Body of pancreas (tissue), 4 donors: ENCODE results near the gene DOC2A. TPM values are rescaled to one million over a fixed set of nuclear protein-coding genes. Genes with fewer than 3 reads are reported as not detected.
A peak's percentile ranks its signal among the peaks of the same experiment; 100 is the strongest.

ENCODE experiments used
- ATAC-seq: fragments of 150-250 bp; one replicate; pipeline ENCODE4 v1.9.1; 2016
- DNase-seq, 4 donors: peaks; one replicate each; pipeline ENCODE4 v3.0.0-alpha.2; 2019
- H3K27ac ChIP-seq, 4 donors: fragments of 200-600 bp; sonication (generic); 1 replicate in 3 of 4; 2 replicates in 1 of 4; pipeline versions ENCODE4 v1.5.1 to v1.6.1; 2016 to 2019; ENCODE audit warnings: mild to moderate bottlenecking in 1 of 4, mixed read lengths in 1 of 4, moderate library complexity in 1 of 4
- H3K27me3 ChIP-seq, 2 donors: fragments of 200-600 bp; sonication (generic); one replicate each; pipeline ENCODE4 v1.6.0; 2016; ENCODE audit warnings: mild to moderate bottlenecking in 1 of 2
- H3K36me3 ChIP-seq, 2 donors: fragments of 200-600 bp; sonication (generic); replicated peaks in 1 of 2; 2 replicates each; pipeline ENCODE4 v1.5.1; 2016; ENCODE audit warnings: low read depth in 2 of 2; ENCODE audit not compliant: insufficient read depth in 1 of 2
- H3K4me1 ChIP-seq: fragments of 200-600 bp; sonication (generic); one replicate; pipeline ENCODE4 v1.6.0; 2016
- H3K4me3 ChIP-seq, 2 donors: fragments of 200-600 bp; sonication (generic); 1 replicate in 1 of 2; 2 replicates in 1 of 2; pipeline ENCODE4 v1.5.1; 2016 to 2019
- H3K9me3 ChIP-seq, 3 donors: fragments of 200-600 bp; sonication (generic); 1 replicate in 2 of 3; 2 replicates in 1 of 3; pipeline ENCODE4 v1.5.1; 2016
- POLR2A ChIP-seq, 3 donors: fragments of 450-650 bp; IDR thresholded peaks; one replicate each; pipeline ENCODE4 v1.6.1; 2016; ENCODE audit warnings: antibody characterized with exemption in 3 of 3, mild to moderate bottlenecking in 2 of 3
- WGBS, 2 donors: methylation state at CpG; one replicate each; pipeline ENCODE4 v1.1.5; 2017; 5-methylcytosine and 5-hydroxymethylcytosine counted together
- intact Hi-C: fragments of 100-400 bp; cut with DNase I; formaldehyde crosslinking; loops from one replicate; pipeline ENCODE4 v1.15.1; 2023
- total RNA-seq, 2 donors: library from RNA; depleted of rRNA; stranded (reverse); fragments of >200 nt; gene quantifications; one replicate each; pipeline ENCODE4 v1.1.0, GENCODE V29; 2016
- TF ChIP-seq, protein P1 (sequence below), 7 experiments: fragments of 450-650 bp in 4 of 7; fragments of 200-600 bp in 3 of 7; sonication (generic) in 3 of 7; IDR thresholded peaks; one replicate each; pipeline ENCODE4 v1.5.1; 2016 to 2019; ENCODE audit warnings: antibody characterized with exemption in 7 of 7

The DOC2A gene
- total RNA-seq, 2 donors from 2014 or later: 0.78 TPM; not detected in 1

DNA sequence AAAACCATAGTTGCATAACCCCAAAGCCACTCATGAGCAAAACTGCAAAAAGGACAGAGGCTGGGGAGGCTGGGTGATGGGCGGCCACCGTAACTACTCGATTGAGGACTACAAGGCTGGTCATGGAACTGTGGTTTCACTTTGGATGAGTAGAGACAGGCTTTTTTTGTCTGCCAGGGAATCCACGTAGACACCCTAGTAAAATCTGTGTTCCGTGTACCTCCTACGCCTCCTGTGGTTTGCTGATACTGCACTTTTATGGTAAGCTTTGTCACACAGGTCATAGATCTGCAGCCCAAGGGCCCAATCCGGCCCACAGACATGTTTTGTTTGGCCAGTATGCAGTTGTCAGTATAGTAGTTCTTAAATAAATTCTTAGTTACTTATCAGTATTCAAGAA, 22.4 kb upstream of the DOC2A start:
- Histone ChIP-seq H3K27ac (no peak overlapping the region), H3K4me3 (no peak overlapping the region), H3K4me1 (peaks cover 8% of the 10 kb centered on the region), H3K36me3 (no peaks in the 10 kb centered on the region), H3K9me3 (no peaks in the 10 kb centered on the region), H3K27me3 (peaks cover 0 to 21% of the 10 kb centered on the region in 2 donors)
- no peak for TF ChIP-seq POLR2A (IDR thresholded peaks at IDR 0.05)
- TF ChIP-seq, protein P1, sequence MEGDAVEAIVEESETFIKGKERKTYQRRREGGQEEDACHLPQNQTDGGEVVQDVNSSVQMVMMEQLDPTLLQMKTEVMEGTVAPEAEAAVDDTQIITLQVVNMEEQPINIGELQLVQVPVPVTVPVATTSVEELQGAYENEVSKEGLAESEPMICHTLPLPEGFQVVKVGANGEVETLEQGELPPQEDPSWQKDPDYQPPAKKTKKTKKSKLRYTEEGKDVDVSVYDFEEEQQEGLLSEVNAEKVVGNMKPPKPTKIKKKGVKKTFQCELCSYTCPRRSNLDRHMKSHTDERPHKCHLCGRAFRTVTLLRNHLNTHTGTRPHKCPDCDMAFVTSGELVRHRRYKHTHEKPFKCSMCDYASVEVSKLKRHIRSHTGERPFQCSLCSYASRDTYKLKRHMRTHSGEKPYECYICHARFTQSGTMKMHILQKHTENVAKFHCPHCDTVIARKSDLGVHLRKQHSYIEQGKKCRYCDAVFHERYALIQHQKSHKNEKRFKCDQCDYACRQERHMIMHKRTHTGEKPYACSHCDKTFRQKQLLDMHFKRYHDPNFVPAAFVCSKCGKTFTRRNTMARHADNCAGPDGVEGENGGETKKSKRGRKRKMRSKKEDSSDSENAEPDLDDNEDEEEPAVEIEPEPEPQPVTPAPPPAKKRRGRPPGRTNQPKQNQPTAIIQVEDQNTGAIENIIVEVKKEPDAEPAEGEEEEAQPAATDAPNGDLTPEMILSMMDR (IDR thresholded peaks at IDR 0.05): no peak
- WGBS, 2 donors: 65 to 69% methylated on average over 7 of the region's 7 CpGs
- intact Hi-C loops: no loop called here
- ATAC-seq: no peak
- no peak for DNase-seq

DNA sequence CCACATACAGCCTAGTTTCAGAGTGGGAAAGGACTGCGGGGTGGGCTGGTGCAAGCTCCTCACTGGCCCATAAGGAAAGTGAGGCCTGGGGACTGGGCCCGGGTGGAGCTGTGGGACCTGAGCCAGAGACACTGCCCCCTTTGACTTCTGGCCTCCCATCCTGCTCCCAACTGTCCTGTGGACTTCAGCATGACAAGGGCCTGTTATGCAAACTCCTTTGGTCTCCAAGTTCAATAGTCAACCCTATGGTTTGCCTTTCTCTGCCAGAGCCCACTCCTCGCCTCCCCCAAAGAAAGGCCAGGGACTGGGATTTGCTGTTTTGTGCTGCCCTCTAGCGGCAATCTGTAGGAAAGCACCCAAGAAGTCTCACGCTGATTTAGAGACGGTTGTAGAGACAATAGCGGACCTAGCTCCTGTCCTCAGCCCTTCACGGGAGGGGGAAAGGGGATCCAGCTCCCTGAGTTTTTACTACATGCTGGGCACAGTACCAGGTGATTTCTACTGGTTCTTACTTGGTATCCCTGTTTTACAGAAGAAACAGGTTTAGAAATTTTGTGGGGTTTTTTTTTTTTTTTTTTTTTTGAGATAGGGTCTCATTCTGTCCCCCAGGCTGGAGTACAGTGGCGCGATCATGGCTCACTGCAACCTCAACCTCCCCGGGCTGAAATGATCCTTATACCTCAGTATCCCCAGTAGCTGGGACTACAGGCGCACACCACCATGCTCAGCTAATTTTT, 21.4 kb upstream of the DOC2A start:
- WGBS, 2 donors: 21 to 25% methylated on average over 12 of the region's 12 CpGs
- intact Hi-C loops: no loop called here

DNA sequence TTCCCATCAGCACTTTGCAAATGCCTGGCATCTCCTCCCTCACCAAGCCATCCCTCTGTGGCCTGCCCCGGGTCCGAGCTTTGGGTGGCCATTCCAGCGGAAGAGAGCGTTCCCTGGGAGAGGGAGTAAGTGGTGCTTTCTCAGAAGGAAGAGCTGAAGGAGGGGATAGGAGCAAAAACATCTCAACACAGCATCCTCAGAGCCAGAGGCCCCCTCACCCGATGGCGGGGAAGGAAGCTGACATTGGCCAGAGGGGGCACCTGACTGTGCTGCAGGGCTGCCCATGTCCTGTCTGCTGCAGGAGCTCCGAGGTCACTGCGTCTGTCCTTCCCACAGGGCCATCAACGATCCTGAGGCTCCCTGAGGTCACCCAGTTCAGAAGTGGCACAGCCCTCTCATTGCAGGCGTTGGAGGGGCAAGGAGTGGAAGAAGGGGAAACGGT, 20.7 kb upstream of the DOC2A start:
- ATAC-seq (no peak), DNase-seq (no peak)
- 17 to 30% methylated on average over 10 to 11 of the region's 11 CpGs for WGBS, 2 donors
- H3K27me3 ChIP-seq: peaks cover 0 to 21% of the 10 kb centered on the region in 2 donors
- intact Hi-C loops: no loop called here
- H3K36me3 ChIP-seq: no peaks in the 10 kb centered on the region
- no peak overlapping the region for H3K4me3 ChIP-seq
- H3K27ac ChIP-seq: no peak overlapping the region
- peaks cover 8% of the 10 kb centered on the region for H3K4me1 ChIP-seq
- no peaks in the 10 kb centered on the region for H3K9me3 ChIP-seq
- TF ChIP-seq, protein P1 (IDR thresholded peaks at IDR 0.05): no peak
- no peak for TF ChIP-seq POLR2A (IDR thresholded peaks at IDR 0.05)

More for the DNA sequence above, 21.4 kb upstream of the DOC2A start:
- ATAC-seq (no peak), DNase-seq (peak; percentile 37 to 54 (median 48))
- H3K27me3 ChIP-seq: peaks cover 0 to 21% of the 10 kb centered on the region in 2 donors
- H3K4me3 ChIP-seq: no peak overlapping the region
- no peaks in the 10 kb centered on the region for H3K36me3 ChIP-seq
- no peak overlapping the region for H3K27ac ChIP-seq
- H3K9me3 ChIP-seq: no peaks in the 10 kb centered on the region
- peaks cover 8% of the 10 kb centered on the region for H3K4me1 ChIP-seq
- TF ChIP-seq, protein P1 (IDR thresholded peaks at IDR 0.05): peak; percentile 24 to 50 (median 44)
- TF ChIP-seq POLR2A (IDR thresholded peaks at IDR 0.05): no peak

DNA sequence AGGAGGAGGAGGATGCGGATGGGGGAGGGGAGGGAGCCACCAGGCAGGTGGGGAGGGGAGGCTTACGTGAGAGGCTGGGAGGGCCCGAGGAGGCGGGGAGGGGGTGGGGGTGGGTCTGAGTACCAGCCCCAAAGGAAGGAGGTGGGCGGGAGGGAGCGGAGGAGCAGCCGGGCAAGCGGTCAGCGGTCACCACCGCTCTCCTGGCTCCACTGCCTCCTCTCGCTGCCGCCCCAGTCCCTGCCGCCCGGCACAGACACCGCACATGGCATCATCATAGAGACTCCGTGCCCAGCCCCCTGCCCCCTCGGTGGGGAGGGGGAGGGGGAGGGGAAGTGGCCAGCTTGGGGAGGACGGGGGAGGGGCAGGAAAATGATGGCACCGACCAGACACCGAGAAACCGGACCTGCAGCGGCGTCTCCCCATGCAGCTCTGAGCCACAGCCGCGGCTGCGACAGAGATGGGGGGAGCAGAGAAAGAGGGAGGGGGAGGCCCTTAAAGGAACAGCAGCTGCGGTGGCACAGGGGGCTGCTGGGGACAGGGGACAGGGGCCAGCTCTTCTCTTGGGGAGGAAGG, 20.1 kb upstream of the DOC2A start, which contains the start of gene TLCD3B:
Gene TLCD3B (minus strand): TSS at position 431 of the 573 bp plus-strand sequence. CDS start 744 bp downstream, outside the sequence.
- no peak within 1 kb of the TSS for H3K4me3 ChIP-seq
- no peak for DNase-seq

More for the DNA sequence above, 20.1 kb upstream of the DOC2A start, which contains the start of gene TLCD3B:
- intact Hi-C loops: no loop called here
- 1 to 2% methylated on average over 12 to 23 of the region's 27 CpGs for WGBS, 2 donors
- Histone ChIP-seq H3K27ac (no peak within 1 kb of the TSS), H3K4me1 (peaks cover 8% of the 10 kb centered on the region), H3K27me3 (peaks cover 0 to 21% of the 10 kb centered on the region in 2 donors), H3K9me3 (no peaks in the 10 kb centered on the region), H3K36me3 (no peaks in the 10 kb centered on the region)
- TF ChIP-seq, protein P1 (IDR thresholded peaks at IDR 0.05): no peak
- no peak for TF ChIP-seq POLR2A (IDR thresholded peaks at IDR 0.05)
- no peak for ATAC-seq
